HG02759 (cell line): ENCODE data around the gene MINDY2.

ENCODE experiments used
- ATAC-seq: cut with Tn5 transposase; IDR thresholded peaks from one replicate; pipeline ENCODE4 v1.9.1; 2021; ENCODE audit warnings: mild to moderate bottlenecking, moderate library complexity; ENCODE audit not compliant: unreplicated experiment

Gene MINDY2, protein sequence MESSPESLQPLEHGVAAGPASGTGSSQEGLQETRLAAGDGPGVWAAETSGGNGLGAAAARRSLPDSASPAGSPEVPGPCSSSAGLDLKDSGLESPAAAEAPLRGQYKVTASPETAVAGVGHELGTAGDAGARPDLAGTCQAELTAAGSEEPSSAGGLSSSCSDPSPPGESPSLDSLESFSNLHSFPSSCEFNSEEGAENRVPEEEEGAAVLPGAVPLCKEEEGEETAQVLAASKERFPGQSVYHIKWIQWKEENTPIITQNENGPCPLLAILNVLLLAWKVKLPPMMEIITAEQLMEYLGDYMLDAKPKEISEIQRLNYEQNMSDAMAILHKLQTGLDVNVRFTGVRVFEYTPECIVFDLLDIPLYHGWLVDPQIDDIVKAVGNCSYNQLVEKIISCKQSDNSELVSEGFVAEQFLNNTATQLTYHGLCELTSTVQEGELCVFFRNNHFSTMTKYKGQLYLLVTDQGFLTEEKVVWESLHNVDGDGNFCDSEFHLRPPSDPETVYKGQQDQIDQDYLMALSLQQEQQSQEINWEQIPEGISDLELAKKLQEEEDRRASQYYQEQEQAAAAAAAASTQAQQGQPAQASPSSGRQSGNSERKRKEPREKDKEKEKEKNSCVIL

DNA sequence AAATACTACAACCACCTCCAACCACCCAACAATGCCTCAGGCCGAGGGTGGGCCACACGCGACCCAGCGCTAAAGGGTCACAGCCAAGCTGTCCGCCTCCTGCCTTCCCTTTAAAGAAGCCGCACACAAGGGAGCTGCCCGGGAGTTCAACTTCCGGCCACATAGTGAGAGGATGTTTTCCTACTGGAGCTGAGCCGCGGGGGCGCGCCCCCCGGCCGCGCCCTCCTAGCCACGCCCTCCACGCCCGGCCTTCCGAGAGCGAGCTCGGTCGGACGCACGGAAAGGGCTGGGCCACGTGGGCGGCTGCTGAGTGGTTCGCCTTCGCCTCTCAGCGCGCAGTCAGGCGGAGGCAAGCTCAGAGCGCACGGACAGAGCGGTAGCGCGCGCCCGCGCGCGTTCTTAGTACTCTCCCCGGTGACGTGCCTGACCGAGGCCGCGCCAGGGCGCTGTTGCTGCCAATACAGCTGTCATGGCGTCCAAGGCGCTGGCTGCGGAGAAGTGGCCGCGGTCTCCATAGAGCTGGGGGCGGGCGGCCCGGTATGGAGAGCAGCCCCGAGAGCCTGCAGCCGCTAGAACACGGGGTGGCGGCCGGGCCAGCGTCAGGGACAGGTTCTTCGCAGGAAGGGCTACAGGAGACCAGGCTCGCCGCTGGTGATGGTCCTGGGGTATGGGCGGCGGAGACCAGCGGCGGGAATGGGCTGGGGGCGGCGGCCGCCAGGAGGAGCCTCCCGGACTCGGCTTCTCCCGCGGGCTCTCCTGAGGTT is at the start of gene MINDY2:
MINDY2 (plus strand) TSS at position 446 of the 764 bp plus-strand sequence; CDS start at position 540, 94 bp downstream.
- ATAC-seq, result peak; percentile 96

DNA sequence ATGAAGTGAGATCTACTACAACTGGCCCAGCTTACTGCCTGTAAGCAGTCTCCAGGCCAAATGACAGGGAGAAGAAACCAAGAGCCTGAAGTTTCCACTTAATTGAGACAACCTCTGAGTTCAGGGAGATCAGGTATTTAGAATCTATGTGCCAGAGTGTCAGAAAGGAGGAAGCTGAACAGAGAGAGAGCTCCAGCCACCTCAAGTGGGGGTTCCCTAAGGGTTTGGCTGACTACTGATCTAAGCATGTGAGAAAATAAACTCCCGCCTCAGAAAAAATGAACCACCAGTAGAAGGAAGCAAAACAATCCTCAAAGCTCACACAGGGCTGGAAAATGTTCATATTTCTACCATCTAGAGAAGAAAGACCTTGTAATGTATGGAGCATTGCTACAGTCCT is 46.6 kb upstream of the MINDY2 start:
- peak; percentile 84 for ATAC-seq

DNA sequence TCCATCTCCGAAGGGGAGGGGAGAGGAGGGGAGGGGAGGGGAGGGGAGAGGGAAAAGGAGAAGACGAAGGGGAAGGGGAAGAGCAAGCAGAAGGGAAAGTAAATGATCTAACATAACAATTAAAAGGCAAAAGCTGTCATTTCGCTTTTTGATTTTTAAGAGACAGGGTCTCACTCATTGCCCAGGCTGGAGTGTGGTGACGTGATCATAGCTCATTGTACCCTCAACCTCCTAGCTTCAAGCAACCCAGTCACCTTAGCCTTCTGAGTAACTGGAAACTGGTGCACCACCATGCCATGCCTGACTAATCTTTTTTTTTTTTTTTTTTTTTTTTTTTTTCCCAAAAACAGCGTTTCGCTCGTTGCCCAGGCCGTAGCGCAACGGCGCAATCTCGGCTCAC is 44.2 kb upstream of the MINDY2 start:
- ATAC-seq, result no peak

DNA sequence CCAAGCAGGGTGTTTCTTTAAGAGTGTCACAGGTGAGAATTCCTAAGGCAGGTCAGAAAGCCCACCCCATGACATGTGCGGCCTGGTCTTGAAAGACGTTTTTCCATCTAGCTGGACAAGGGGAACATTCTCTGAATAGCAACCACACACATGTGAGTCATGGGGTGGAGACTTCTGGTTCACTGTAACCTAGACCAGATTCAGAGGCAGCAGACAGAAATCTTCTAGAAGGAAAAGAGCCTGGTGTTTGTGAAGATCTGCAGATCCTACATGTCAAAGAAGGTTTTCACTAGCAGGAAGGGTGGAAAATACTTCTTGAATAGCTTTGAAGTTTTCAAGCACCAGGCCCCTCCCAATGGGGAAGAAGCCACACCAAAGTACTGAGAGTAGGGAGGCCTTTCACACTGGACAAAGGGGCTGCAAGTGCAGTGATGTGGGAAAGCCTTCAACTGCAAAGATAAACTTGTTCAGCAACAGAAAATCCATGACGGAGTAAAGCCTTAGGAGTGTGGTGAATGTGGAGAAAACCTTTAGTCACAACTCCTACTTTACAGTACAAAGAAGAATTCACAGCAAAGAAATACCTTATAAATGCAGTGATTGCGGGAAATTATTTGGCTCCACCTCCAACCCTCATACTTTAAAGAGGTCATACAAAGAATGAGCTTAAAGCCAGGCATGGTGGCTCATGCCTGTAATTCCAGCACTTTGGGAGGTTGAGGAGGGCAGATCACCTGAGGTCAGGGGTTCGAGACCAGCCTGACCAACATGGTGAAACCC is 39.2 kb upstream of the MINDY2 start:
- ATAC-seq, result no peak

DNA sequence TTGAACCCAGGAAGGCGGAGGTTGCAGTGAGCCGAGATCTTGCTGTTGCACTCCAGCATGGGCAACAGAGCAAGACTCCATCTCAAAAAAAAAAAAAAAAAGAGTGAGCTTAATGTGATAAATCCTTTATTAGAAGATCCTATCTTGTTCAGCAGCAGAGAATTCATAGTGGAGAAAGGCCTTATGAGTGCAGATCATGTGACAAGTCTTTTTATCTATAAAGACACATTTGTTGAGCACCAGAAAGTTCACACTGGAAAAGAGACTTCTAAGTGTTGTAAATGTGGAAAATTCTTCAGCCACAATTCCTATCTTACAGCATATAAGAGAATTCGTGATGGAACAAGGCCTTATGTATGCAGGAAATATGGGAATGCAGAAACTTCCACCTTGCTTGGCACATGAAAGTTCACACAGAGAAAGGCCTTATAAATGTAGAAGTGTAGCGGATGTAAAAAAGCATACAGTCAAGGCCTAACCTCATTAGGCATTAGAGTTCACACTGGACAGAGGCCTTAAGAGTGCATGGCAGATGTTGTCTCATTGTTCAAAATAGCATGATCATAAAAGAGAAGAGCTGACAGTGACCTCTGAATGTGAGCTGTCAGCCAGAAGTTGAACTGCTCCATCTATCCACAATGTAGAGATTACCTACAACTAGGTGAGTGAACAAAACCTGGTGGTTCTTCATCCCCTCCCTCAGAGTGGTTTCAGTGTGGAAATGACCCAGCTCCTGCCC is 38.3 kb upstream of the MINDY2 start:
- no peak for ATAC-seq

DNA sequence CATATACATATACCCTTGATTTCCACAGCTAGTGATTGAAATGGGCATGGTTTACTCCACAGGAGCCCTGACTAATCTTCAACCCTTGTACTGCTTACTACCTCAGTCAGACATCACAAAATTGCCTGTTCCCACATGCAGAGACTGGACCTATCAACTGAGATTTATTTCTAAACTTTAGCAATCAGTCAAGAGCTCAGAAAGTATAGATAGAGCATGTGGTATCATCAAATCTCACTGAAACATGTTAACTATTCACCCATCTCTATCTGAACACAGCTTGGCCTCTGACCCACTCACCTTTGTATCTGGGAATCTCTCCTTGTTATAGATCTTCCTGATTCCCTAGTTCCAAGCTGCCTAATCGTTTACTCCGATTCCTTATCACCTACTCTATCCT is 36.2 kb upstream of the MINDY2 start:
- ATAC-seq, result no peak

DNA sequence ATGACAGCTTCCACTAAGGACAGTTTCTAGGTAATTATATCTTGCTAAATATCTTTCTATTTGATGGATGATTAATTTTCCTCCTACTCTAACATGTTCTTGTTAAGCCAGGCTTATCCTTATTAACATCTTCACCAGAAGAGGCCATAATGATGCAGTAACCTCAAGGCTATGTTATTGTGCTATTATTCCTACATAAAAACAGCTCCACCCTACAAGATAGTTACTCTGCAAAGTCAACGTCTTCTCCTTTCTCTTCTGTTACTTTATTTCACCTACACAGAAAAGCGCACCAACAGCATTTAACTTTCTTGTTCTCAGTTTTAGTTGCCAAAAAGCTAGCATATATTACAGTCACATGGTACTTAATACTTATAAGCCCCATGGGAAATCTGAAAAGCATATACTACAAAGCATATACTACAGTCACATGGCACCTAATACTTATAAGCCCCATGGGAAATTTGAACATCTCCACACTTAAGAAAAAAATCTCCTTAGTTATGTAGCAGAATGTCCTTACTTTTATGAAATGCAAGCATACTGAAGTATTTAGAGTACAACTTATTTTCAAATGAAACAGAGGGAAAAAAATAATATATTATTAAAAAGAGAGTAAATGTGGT is 35.0 kb upstream of the MINDY2 start:
- no peak for ATAC-seq

DNA sequence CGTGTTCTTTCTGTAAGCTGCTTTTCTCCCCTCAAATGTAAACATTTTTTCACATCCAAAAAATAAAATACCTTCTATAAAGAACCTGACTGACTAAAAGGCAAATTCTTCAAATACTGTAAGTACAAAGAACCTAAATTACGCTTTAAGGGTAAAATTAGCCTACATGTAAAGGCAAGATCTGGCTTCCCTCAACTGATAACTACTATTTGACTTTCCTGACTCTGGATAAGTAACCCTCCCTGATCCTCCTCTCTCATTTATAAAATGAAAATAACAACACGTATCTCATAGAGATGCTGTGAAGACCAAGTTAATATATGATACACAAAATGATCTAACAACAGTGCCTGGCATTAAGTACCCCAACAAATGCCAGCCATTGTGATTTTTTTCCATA is 33.8 kb upstream of the MINDY2 start:
- ATAC-seq, result no peak

DNA sequence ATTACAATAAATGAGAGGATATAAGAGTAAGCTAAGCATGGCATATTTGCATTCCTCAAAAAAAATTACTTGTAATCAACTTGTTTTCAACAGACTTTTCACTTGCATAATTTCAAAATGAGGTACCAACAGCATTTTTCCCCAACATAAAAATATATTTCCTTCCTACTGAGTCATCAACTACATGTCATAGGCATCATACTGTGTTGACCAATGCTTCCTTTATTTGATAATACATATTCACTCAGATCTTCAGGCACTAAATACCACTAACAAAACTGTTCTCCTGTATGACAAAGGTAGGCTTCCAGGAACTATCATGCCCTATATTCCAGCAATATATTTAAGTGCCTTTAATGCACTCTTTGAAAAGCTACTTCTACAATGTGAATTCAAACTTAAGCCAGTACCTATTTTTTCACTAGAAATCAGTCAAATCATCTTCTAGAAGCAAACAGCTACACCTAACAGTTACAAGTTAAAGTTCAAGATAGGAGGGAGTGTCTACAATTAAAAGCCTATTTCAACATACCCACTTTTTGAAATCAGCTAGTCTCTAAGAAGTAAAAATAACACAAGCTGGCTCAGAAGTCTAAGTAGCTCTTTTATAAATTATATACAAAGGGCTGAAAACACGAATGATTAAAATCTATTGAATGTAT is 32.9 kb upstream of the MINDY2 start:
- no peak for ATAC-seq

DNA sequence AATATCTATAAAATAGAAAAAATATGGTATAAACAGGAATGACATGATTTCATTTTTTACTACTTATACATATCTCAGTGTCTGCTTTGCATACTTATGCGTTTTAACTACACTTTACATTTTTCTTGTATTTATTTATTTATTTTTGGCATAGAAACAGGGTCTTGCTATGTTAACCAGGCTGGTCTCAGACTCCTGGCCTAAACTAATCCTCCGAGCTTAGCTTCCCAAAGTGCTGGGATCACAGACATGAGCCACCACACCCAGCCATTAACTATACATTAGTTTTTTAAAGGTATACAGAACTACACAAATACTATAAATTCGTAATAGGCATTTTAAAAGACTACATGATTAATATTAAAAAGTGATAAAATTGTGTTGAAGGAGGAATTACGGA is 30.7 kb upstream of the MINDY2 start:
- ATAC-seq, result no peak

DNA sequence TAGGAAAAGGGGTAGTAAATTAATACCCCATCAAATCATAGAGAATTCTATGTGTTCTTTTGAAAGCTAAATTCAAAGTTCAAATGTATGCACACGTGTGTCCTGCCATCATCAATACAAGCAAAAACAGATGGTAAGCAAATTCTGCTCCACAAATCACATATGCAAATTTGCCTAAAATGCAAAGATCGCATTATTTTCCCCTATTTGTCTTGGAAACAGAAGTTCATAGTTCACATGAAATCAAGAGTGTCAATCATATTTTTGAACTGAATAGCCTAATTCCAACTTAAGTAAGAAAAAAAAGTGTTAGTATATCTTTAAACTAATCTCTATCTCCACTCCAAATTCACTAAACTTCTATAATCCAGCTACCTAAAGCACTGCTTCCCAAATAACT is 30.1 kb upstream of the MINDY2 start:
- ATAC-seq, result no peak

DNA sequence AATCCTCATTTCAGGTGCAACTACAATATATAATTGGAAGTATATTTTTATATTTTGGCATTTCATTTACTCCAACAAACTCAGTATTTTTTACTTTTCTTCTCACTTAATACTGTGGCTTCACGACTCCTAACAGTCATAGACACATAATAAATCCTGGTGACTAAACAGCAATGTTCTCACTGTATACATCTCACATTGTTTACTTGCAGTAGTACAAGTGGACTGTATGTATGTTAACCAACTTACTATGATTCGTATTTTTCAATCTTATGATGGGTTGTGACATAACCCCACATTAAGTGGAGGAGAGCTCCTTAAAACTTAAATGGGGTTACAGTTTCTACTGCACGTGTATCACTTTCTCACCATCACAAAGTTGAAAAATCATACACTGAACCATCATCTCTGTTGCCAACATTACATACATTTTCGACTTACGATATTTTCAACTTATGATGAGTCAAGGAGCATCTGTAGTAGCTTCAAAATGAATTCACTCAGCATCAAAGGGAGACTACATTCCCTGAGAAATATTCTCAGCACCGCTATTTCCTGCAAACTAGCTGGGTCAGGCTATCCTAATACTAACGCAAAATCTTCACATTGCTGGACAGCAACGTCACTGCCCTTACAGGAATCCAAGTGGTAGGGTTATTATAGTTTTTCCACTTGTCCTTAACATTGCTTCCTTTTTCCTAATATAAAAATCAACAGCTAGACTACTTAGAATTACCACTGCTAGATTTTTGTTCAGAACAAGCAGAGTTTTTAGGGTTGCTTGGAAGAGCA is 28.9 kb upstream of the MINDY2 start:
- ATAC-seq, result no peak

DNA sequence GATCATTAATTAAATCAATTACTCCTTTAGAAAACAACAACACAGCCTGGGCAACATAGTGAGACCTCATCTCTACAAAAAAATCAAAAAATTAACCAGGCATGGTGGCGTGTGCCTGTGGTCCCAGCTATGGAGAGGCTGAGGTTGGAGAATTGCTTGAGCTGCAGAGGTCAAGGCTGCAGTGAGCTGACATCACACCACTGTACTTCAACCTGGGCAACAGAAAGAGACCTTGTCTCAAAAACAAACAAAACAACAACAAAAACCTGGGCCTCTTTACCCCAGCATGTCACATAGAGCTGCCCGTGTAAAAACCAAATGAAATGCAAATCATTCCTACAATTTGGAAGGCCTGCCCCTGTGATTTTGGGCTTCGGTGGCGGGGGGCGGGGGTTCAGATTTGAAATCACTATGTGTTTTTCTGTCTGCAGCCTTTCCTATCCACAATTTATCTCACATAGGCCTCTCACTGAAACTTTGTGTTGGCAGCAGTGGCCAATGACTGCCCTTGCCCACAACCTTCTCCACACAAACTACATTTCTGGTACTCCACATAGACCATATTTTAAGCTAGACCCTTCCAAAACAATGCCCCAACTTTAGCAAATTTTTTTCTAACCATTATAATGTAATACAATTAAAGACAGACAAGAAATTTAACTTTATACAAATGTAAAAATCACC is 28.1 kb upstream of the MINDY2 start:
- no peak for ATAC-seq

DNA sequence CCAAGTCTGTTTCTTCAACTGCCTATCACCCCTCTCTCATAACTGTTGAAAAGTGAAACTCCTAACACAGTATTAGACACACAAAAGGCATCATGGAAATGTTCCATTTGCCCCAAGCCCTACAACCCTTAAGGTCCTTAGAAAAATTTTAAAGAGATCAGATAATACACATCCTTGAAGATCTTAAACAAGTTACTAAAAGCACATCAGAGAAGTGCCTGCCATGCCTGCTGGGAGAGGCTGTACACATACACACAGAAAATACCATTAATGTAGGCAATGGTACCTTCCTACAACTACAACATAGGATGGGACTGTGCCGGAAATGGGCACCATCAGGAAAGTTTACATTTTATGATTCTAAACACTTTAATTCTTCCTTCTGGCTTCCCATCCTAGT is 24.9 kb upstream of the MINDY2 start:
- no peak for ATAC-seq

DNA sequence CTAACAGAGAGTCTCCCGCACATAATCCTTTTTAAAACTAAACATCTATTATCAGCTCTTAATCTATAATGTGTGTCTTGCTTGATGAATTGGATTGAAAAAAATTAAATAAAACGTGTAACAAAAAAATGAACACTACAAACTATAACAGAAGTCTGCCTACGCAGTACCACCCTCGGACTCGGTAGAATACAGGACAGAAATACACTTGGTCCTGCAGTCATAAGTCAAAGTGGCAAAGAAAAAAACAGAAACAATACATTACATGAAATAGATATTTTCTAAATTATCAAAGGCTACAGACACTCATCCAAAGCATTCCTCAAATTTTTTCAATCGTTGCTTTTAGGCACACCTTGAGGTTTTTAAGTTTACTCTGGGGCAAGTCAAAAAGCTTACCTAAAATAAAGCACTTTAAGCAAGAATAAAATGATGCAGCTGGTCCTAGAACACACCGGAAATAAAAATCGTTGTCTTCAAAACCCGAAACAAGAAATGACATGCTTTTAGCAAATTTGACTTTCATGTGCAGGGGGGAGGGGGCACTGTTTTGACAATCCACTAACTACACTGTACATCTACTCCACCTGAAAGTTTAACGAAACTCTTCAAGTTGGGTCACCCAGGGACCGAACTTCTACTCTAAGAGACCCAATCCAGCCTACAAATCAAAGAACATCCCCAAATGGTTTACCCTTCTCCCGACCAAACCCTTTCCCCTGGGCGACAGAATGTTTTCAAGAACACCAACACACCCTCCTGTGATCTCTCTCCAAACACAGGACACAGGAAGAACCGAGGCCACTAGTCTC is 22.9 kb upstream of the MINDY2 start:
- no peak for ATAC-seq

DNA sequence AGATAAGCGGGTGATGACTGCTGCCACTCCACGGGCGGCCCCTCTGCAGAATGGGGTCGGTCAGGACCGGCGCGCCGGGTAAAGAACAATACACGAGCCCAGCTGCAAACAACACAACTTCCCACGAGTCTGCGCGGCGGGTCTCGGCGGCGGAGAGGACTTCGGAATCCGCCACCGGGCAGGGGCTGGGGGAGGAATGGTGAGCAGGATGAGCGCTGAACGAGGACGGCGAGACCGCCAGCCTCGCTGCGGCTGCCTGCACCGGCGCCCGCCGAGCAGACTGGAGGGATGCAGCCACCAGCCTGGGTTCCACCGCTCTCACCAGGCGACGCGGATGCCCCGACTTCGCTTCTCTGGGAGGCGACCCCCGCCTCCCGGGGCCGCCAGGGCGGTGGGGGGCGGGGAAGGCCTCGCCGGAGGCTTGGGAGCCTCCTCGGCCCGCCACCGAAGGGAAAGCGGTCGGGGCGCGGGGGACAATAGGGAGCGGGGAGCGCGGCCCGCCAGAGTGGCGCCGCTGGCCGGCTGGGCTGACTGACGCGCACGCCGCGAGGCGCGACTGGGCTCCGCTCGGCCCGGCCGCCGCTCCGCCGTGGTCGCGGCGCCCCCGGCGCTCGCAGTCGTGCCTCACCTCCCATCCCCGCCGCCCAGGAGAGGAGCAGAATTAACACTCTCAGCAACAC is 22.1 kb upstream of the MINDY2 start:
- ATAC-seq, result peak; percentile 36
